T-cell (primary cell): ENCODE data around the gene TBC1D2. TPM values are rescaled to one million over a fixed set of nuclear protein-coding genes. Genes with fewer than 3 reads are reported as not detected.

Source experiments
- ATAC-seq, 4 experiments: fragments of 200-7000 bp in 3 of 4; fragments of 150-1000 bp in 1 of 4; cut with Tn5 transposase; replicated peaks in 1 of 4; 1 replicate in 3 of 4; 2 replicates in 1 of 4; pipeline ENCODE4 v1.10.0; 2021; ENCODE audit warnings: moderate library complexity in 3 of 4, mild to moderate bottlenecking in 2 of 4, moderate number of reproducible peaks in 1 of 4
- CTCF ChIA-PET, 2 donors: fragments of 300-600 bp; sonication (Branson Sonifier 250); formaldehyde crosslinking; loops; one replicate each; lab custom pipeline; 2022; ENCODE audit warnings: antibody characterized with exemption in 2 of 2; lab: Charles Lee
- POLR2A ChIA-PET, 2 donors: fragments of 300-600 bp; sonication (Branson Sonifier 250); formaldehyde crosslinking; loops; one replicate each; lab custom pipeline; 2022; ENCODE audit warnings: antibody characterized with exemption in 2 of 2; lab: Charles Lee
- DNase-seq, 35 experiments: peaks; one replicate each; pipeline versions ENCODE4 v3.0.0 to v3.0.0-alpha.2; 2013 to 2023
- H3K27ac ChIP-seq: one replicate; pipeline ENCODE4 v1.5.1; 2013; ENCODE audit warnings: low read length
- H3K27me3 ChIP-seq, 2 experiments: replicated peaks in 1 of 2; 1 replicate in 1 of 2; 2 replicates in 1 of 2; pipeline versions ENCODE4 v1.6.1 to v1.7.0; 2013; ENCODE audit warnings: low read length in 1 of 2, mixed read lengths in 1 of 2; ENCODE audit not compliant: control insufficient read depth in 2 of 2, insufficient read depth in 2 of 2; ENCODE audit errors: extremely low read depth in 1 of 2
- H3K36me3 ChIP-seq, 2 donors: 1 replicate in 1 of 2; 2 replicates in 1 of 2; pipeline versions ENCODE4 v1.6.1 to v1.7.0; 2013; ENCODE audit warnings: low read length in 1 of 2; ENCODE audit not compliant: control insufficient read depth in 2 of 2, insufficient read depth in 1 of 2; ENCODE audit errors: extremely low read depth in 1 of 2
- H3K4me1 ChIP-seq, 2 experiments: 1 replicate in 1 of 2; 2 replicates in 1 of 2; pipeline versions ENCODE4 v1.6.1 to v1.7.0; 2013; ENCODE audit warnings: low read length in 2 of 2, mixed read lengths in 1 of 2; ENCODE audit not compliant: insufficient read depth in 2 of 2, control insufficient read depth in 1 of 2; ENCODE audit errors: extremely low read depth in 1 of 2
- H3K4me3 ChIP-seq, 2 donors: 1 replicate in 1 of 2; 2 replicates in 1 of 2; pipeline versions ENCODE4 v1.5.1 to v1.7.0; 2013; ENCODE audit warnings: mild to moderate bottlenecking in 2 of 2, low read length in 1 of 2, moderate library complexity in 1 of 2; ENCODE audit not compliant: control insufficient read depth in 1 of 2; ENCODE audit errors: extremely low read depth in 1 of 2
- H3K9me3 ChIP-seq: 2 replicates; pipeline ENCODE4 v1.7.0; 2013
- H3K27ac Mint-ChIP-seq, 2 donors: one replicate each; pipeline ENCODE4 v1.8.0; 2020 to 2021; ENCODE audit warnings: mild to moderate bottlenecking in 2 of 2, mixed read lengths in 2 of 2
- H3K27me3 Mint-ChIP-seq, 2 donors: one replicate each; pipeline ENCODE4 v1.8.0; 2021 to 2022; ENCODE audit warnings: mixed read lengths in 2 of 2
- H3K36me3 Mint-ChIP-seq: one replicate; pipeline ENCODE4 v1.8.0; 2021; ENCODE audit warnings: mixed read lengths
- H3K4me1 Mint-ChIP-seq, 3 donors: one replicate each; pipeline ENCODE4 v1.8.0; 2020 to 2022; ENCODE audit warnings: mixed read lengths in 3 of 3, mild to moderate bottlenecking in 1 of 3
- H3K4me3 Mint-ChIP-seq, 3 donors: one replicate each; pipeline ENCODE4 v1.8.0; 2020 to 2022; ENCODE audit warnings: mild to moderate bottlenecking in 3 of 3, mixed read lengths in 3 of 3, moderate library complexity in 3 of 3
- H3K9me3 Mint-ChIP-seq, 3 donors: one replicate each; pipeline ENCODE4 v1.8.0; 2020 to 2022; ENCODE audit warnings: mixed read lengths in 3 of 3
- WGBS: methylation state at CpG from one replicate; pipeline ENCODE4 v1.1.5; 2013; ENCODE audit warnings: missing lambda C conversion rate; ENCODE audit not compliant: insufficient coverage; 5-methylcytosine and 5-hydroxymethylcytosine counted together
- total RNA-seq, 35 experiments: library from RNA in 6 of 35; stranded (reverse) in 6 of 35; fragments of 120-200 nt in 1 of 35; gene quantifications; one replicate each; pipeline versions ENCODE4 v1.2.1 to v1.2.4 and lab custom pipeline; 2013 to 2026

Gene TBC1D2
- total RNA-seq, 5 donors from 2014 or later (not counting 1 experiment from before 2014, with no cell fraction given), result 4.5 to 10.7 (median 7.1) TPM

GRCh38 chr9:98161851-98162250 lies 93.6 kb downstream of the TBC1D2 start:
- POLR2A ChIA-PET, result no interaction called here
- H3K36me3 Mint-ChIP-seq, result peaks cover 2% of the 10 kb centered on the region
- no peak overlapping the region for H3K4me3 Mint-ChIP-seq
- H3K4me1 Mint-ChIP-seq, result peaks cover 41 to 52% (median 49%) of the 10 kb centered on the region in 3 donors
- Histone ChIP-seq H3K4me1 (peaks cover 0 to 37% of the 10 kb centered on the region in 2 experiments), H3K27ac (no peak overlapping the region), H3K4me3 (no peak overlapping the region), H3K9me3 (no peaks in the 10 kb centered on the region), H3K27me3 (no peaks in the 10 kb centered on the region), H3K36me3 (peaks cover 0 to 3% of the 10 kb centered on the region in 2 donors)
- no peak for ATAC-seq
- DNase-seq, result no peak
- CTCF ChIA-PET, result no interaction called here
- H3K27ac Mint-ChIP-seq, result no peak overlapping the region
- no peaks in the 10 kb centered on the region for H3K27me3 Mint-ChIP-seq
- no peaks in the 10 kb centered on the region for H3K9me3 Mint-ChIP-seq
- 95% methylated on average over 4 of the region's 4 CpGs for WGBS

- ATAC-seq (no peak), DNase-seq (no peak)
- Mint-ChIP-seq H3K4me1 (peaks cover 34 to 38% (median 36%) of the 10 kb centered on the region in 3 donors), H3K36me3 (peaks cover 10% of the 10 kb centered on the region), H3K9me3 (no peaks in the 10 kb centered on the region), H3K27me3 (no peaks in the 10 kb centered on the region), H3K27ac (peak overlapping the region in 1 of 2 donors; percentile 61), H3K4me3 (no peak overlapping the region)
- H3K4me3 ChIP-seq, result no peak overlapping the region
- no peaks in the 10 kb centered on the region for H3K27me3 ChIP-seq
- CTCF ChIA-PET, result interaction anchor here in 1 of 2 donors (0.5 to 0.6 kb wide), 2 partner anchors 50 to 561 kb away, joined by 3 to 7 read pairs; no protein-coding TSS in a partner anchor
- H3K27ac ChIP-seq, result no peak overlapping the region
- H3K4me1 ChIP-seq, result peaks cover 0 to 33% of the 10 kb centered on the region in 2 experiments
- no peaks in the 10 kb centered on the region for H3K9me3 ChIP-seq
- WGBS, result 96% methylated on average over 4 of the region's 6 CpGs
- POLR2A ChIA-PET, result no interaction called here
- peaks cover 0 to 9% of the 10 kb centered on the region in 2 donors for H3K36me3 ChIP-seq
These were observed 95.7 kb downstream of the TBC1D2 start for GRCh38 chr9:98159790-98160189.

GRCh38 chr9:98159301-98159700 lies 96.1 kb downstream of the TBC1D2 start:
- 95% methylated on average over 5 of the region's 5 CpGs for WGBS
- peak overlapping the region in 1 of 2 donors; percentile 61 for H3K27ac Mint-ChIP-seq
- peaks cover 29 to 36% (median 33%) of the 10 kb centered on the region in 3 donors for H3K4me1 Mint-ChIP-seq
- DNase-seq (no peak), ATAC-seq (no peak)
- H3K27me3 Mint-ChIP-seq, result no peaks in the 10 kb centered on the region
- H3K27me3 ChIP-seq, result no peaks in the 10 kb centered on the region
- no peaks in the 10 kb centered on the region for H3K9me3 Mint-ChIP-seq
- H3K36me3 Mint-ChIP-seq, result peaks cover 14% of the 10 kb centered on the region
- ChIA-PET POLR2A (no interaction called here), CTCF (interaction anchor here (0.5 to 0.9 kb wide), 4 partner anchors 10 to 561 kb away, joined by 3 to 7 read pairs (median 3); no protein-coding TSS in a partner anchor)
- H3K9me3 ChIP-seq, result no peaks in the 10 kb centered on the region
- no peak overlapping the region for H3K4me3 ChIP-seq
- H3K4me3 Mint-ChIP-seq, result no peak overlapping the region
- peaks cover 0 to 28% of the 10 kb centered on the region in 2 experiments for H3K4me1 ChIP-seq
- peaks cover 0 to 11% of the 10 kb centered on the region in 2 donors for H3K36me3 ChIP-seq
- no peak overlapping the region for H3K27ac ChIP-seq

- H3K4me1 Mint-ChIP-seq, result peaks cover 22 to 29% (median 23%) of the 10 kb centered on the region in 3 donors
- H3K27ac Mint-ChIP-seq, result peak overlapping the region in 1 of 2 donors; percentile 0
- Histone ChIP-seq H3K27ac (no peak overlapping the region), H3K4me1 (peaks cover 0 to 18% of the 10 kb centered on the region in 2 experiments), H3K36me3 (peaks cover 0 to 11% of the 10 kb centered on the region in 2 donors), H3K4me3 (no peak overlapping the region), H3K27me3 (no peaks in the 10 kb centered on the region), H3K9me3 (no peaks in the 10 kb centered on the region)
- ChIA-PET CTCF (interaction anchor here in 1 of 2 donors (0.6 to 0.9 kb wide), 2 partner anchors 9 to 85 kb away, joined by 3 to 4 read pairs; no protein-coding TSS in a partner anchor), POLR2A (interaction anchor here in 1 of 2 donors (0.6 kb wide), 1 partner anchor 8 kb away, joined by 7 read pairs; no protein-coding TSS in a partner anchor)
- no peak overlapping the region for H3K4me3 Mint-ChIP-seq
- no peaks in the 10 kb centered on the region for H3K9me3 Mint-ChIP-seq
- H3K36me3 Mint-ChIP-seq, result peaks cover 21% of the 10 kb centered on the region
- DNase-seq (no peak), ATAC-seq (peak in 1 of 4 experiments; percentile 37)
- no peaks in the 10 kb centered on the region for H3K27me3 Mint-ChIP-seq
- WGBS, result 55% methylated on average over 2 of the region's 4 CpGs
These were observed 97.2 kb downstream of the TBC1D2 start for GRCh38 chr9:98158071-98158831.

GRCh38 chr9:98157372-98157771 lies 98.1 kb downstream of the TBC1D2 start:
- Mint-ChIP-seq H3K4me3 (no peak overlapping the region), H3K4me1 (peaks cover 20 to 28% (median 23%) of the 10 kb centered on the region in 3 donors), H3K27ac (peak overlapping the region in 1 of 2 donors; percentile 28), H3K36me3 (peaks cover 26% of the 10 kb centered on the region), H3K27me3 (no peaks in the 10 kb centered on the region), H3K9me3 (no peaks in the 10 kb centered on the region)
- Histone ChIP-seq H3K4me1 (peaks cover 0 to 18% of the 10 kb centered on the region in 2 experiments), H3K27me3 (no peaks in the 10 kb centered on the region), H3K4me3 (no peak overlapping the region), H3K9me3 (no peaks in the 10 kb centered on the region), H3K27ac (no peak overlapping the region), H3K36me3 (peaks cover 0 to 11% of the 10 kb centered on the region in 2 donors)
- ATAC-seq (no peak), DNase-seq (no peak)
- ChIA-PET POLR2A (no interaction called here), CTCF (no interaction called here)
- WGBS, result 98% methylated on average over 9 of the region's 10 CpGs

GRCh38 chr9:98154678-98155077 lies 100.8 kb downstream of the TBC1D2 start:
- Mint-ChIP-seq H3K27ac (no peak overlapping the region), H3K9me3 (no peaks in the 10 kb centered on the region), H3K4me3 (no peak overlapping the region), H3K4me1 (peaks cover 11 to 21% (median 20%) of the 10 kb centered on the region in 3 donors), H3K27me3 (no peaks in the 10 kb centered on the region), H3K36me3 (peaks cover 29% of the 10 kb centered on the region)
- POLR2A ChIA-PET, result interaction anchor here in 1 of 2 donors (0.6 kb wide), 1 partner anchor 86 kb away, joined by 3 read pairs; no protein-coding TSS in a partner anchor
- Histone ChIP-seq H3K36me3 (peaks cover 0 to 11% of the 10 kb centered on the region in 2 donors), H3K9me3 (no peaks in the 10 kb centered on the region), H3K4me3 (no peak overlapping the region), H3K27me3 (no peaks in the 10 kb centered on the region), H3K4me1 (peaks cover 0 to 15% of the 10 kb centered on the region in 2 experiments), H3K27ac (no peak overlapping the region)
- DNase-seq, result no peak
- ATAC-seq, result no peak
- CTCF ChIA-PET, result interaction anchor here in 1 of 2 donors (0.6 kb wide), 1 partner anchor 61 kb away, joined by 3 read pairs; no protein-coding TSS in a partner anchor
- no CpG with 5 or more reads among the region's 2 CpGs for WGBS
